ENCODE measurements around the gene LSAMP.

GRCh38 chr3:115921711-115922110 lies 523.6 kb downstream of the LSAMP start:
- no peak for TF ChIP-seq ETS1 (IDR thresholded peaks at IDR 0.05)
- TF ChIP-seq, protein P1, sequence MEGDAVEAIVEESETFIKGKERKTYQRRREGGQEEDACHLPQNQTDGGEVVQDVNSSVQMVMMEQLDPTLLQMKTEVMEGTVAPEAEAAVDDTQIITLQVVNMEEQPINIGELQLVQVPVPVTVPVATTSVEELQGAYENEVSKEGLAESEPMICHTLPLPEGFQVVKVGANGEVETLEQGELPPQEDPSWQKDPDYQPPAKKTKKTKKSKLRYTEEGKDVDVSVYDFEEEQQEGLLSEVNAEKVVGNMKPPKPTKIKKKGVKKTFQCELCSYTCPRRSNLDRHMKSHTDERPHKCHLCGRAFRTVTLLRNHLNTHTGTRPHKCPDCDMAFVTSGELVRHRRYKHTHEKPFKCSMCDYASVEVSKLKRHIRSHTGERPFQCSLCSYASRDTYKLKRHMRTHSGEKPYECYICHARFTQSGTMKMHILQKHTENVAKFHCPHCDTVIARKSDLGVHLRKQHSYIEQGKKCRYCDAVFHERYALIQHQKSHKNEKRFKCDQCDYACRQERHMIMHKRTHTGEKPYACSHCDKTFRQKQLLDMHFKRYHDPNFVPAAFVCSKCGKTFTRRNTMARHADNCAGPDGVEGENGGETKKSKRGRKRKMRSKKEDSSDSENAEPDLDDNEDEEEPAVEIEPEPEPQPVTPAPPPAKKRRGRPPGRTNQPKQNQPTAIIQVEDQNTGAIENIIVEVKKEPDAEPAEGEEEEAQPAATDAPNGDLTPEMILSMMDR (conservative IDR thresholded peaks at IDR 0.05; ENCODE audit: low read depth in 2 of 2) = no peak
- no peak for TF ChIP-seq EZH2 (IDR thresholded peaks at IDR 0.05; ENCODE audit: low read depth, unreplicated experiment)
- no peak for TF ChIP-seq JUNB (IDR thresholded peaks at IDR 0.05; ENCODE audit: unreplicated experiment)
- no peak for TF ChIP-seq REST (IDR thresholded peaks at IDR 0.05; ENCODE audit: unreplicated experiment)
- TF ChIP-seq EZH2phosphoT487 (IDR thresholded peaks at IDR 0.05; ENCODE audit: unreplicated experiment) = no peak
- TF ChIP-seq POLR2AphosphoS5 (IDR thresholded peaks at IDR 0.05; ENCODE audit: low read depth) = no peak
- no peak for TF ChIP-seq NANOG (IDR thresholded peaks at IDR 0.05; ENCODE audit: borderline replicate concordance)
